Suppressor macrophage treated with lipopolysaccharide for 1 hour (primary cell): ENCODE data around the gene TRDMT1.
A peak's percentile ranks its signal among the peaks of the same experiment; 100 is the strongest.

Experiments used
- DNase-seq, 3 donors: peaks; one replicate each; pipeline ENCODE4 v3.0.0-alpha.2; 2020 to 2022

Gene TRDMT1

GRCh38 chr10:17231788-17232187 lies 30.3 kb upstream of the TRDMT1 start:
- peak in 2 of 3 donors; percentile 14 to 60 for DNase-seq

GRCh38 chr10:17229967-17230682 lies 28.7 kb upstream of the TRDMT1 start:
- peak; percentile 67 to 79 (median 73) for DNase-seq

GRCh38 chr10:17229717-17229966 lies 28.2 kb upstream of the TRDMT1 start:
- DNase-seq: peak in 1 of 3 donors; percentile 67

DNA sequence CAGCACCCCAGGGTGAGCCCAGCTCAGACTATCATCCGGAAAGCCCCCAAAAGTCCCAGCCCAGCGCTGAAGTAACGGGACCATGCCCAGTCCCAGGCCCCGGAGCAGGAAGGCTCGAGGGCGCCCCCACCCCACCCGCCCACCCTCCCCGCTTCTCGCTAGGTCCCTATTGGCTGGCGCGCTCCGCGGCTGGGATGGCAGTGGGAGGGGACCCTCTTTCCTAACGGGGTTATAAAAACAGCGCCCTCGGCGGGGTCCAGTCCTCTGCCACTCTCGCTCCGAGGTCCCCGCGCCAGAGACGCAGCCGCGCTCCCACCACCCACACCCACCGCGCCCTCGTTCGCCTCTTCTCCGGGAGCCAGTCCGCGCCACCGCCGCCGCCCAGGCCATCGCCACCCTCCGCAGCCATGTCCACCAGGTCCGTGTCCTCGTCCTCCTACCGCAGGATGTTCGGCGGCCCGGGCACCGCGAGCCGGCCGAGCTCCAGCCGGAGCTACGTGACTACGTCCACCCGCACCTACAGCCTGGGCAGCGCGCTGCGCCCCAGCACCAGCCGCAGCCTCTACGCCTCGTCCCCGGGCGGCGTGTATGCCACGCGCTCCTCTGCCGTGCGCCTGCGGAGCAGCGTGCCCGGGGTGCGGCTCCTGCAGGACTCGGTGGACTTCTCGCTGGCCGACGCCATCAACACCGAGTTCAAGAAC lies 27.7 kb upstream of the TRDMT1 start:
- DNase-seq: peak; percentile 97

DNA sequence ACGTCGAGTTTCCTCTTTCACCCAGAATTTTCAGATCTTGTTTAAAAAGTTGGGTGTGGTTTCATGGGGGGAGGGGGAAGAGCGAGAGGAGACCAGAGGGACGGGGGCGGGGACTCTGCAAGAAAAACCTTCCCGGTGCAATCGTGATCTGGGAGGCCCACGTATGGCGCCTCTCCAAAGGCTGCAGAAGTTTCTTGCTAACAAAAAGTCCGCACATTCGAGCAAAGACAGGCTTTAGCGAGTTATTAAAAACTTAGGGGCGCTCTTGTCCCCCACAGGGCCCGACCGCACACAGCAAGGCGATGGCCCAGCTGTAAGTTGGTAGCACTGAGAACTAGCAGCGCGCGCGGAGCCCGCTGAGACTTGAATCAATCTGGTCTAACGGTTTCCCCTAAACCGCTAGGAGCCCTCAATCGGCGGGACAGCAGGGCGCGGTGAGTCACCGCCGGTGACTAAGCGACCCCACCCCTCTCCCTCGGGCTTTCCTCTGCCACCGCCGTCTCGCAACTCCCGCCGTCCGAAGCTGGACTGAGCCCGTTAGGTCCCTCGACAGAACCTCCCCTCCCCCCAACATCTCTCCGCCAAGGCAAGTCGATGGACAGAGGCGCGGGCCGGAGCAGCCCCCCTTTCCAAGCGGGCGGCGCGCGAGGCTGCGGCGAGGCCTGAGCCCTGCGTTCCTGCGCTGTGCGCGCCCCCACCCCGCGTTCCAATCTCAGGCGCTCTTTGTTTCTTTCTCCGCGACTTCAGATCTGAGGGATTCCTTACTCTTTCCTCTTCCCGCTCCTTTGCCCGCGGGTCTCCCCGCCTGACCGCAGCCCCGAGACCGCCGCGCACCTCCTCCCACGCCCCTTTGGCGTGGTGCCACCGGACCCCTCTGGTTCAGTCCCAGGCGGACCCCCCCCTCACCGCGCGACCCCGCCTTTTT lies 26.9 kb upstream of the TRDMT1 start, which contains the start of gene VIM:
Gene VIM, plus strand, starts transcription at position 151 of the 925 bp plus-strand sequence. CDS start 1,182 bp downstream, outside the sequence.
- DNase-seq: peak; percentile 98

- DNase-seq: peak; percentile 70 to 86 (median 82)
These were observed 26.1 kb upstream of the TRDMT1 start for GRCh38 chr10:17227367-17228090.

GRCh38 chr10:17226891-17227303 lies 25.4 kb upstream of the TRDMT1 start:
- peak in 2 of 3 donors; percentile 21 to 38 for DNase-seq

- DNase-seq: peak in 1 of 3 donors; percentile 32
These were observed 24.3 kb upstream of the TRDMT1 start for GRCh38 chr10:17225808-17226207.

GRCh38 chr10:17222329-17222728 lies 20.9 kb upstream of the TRDMT1 start:
- peak; percentile 94 to 99 (median 98) for DNase-seq

GRCh38 chr10:17220652-17221100 lies 19.2 kb upstream of the TRDMT1 start:
- peak; percentile 69 to 88 (median 79) for DNase-seq

DNA sequence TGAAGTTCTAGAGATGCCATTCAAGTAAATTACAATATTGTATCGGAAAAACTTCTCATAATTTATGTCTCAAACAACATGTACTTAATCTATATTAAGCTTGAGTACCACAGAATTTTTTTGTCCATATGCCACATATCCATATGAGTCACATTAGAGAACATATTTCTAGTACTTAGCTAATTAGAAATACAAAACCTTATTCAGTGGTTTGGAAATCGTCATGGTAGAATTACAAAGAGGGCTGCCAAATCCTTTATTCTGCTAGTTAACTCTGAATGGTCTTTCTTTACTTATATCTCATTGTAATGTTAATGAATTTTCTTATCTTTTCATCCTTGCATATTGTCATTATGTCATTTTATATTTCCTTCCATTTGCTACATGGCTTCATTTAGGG lies 17.6 kb upstream of the TRDMT1 start:
- peak in 1 of 3 donors; percentile 42 for DNase-seq

DNA sequence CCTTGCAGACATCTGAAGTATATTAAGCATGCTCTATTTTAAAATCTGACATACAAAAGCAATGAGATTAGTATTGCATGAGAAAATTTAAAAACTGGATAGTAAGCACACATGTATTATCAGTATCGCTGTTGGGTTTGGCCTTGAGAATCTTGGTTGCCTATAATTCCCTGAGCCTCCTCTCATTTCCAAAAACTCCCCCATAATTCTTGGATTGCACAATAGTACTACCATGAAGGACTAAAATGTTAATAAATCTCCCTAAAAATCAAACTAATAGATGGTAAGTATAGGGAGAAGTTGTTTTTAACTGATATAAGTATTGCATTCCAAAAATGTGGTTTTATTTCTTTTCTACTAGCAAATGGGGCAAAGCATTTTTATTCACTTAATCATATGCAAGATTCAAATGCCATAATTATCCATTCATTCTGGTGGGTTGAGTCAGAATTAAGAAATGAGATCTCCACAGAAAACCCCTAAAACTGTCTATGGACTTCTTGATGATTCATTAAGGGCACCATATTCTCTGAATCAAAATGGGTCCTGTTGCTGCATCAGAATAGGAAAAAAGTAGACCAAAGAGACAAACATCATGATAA lies 16.3 kb upstream of the TRDMT1 start:
- DNase-seq: peak; percentile 66 to 95 (median 90)

DNA sequence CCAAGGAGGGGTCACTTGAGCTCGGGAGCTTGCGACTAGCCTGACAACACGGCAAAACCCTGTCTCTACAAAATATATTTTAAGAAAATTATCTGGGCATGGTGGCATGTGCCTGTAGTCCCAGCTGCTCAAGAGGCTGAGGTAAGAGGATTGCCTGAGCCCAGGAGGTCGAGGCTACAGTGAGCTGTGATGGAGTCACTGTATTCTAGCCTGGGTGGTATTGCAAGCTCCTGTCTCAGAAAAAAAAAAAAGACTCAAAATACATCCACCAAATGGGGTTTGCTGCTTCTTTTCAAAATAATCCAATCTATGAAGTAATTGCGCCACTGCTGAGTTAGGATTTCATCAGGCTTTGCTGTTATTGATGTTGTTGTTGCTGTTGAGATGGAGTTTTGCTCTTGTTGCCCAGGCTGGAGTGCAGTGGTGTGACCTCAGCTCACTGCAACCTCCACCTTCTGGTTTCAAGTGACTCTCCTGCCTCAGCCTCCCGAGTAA lies 15.5 kb upstream of the TRDMT1 start:
- DNase-seq: peak in 2 of 3 donors; percentile 48 to 59

GRCh38 chr10:17216217-17216900 lies 14.9 kb upstream of the TRDMT1 start:
- peak; percentile 86 to 99 (median 97) for DNase-seq

DNA sequence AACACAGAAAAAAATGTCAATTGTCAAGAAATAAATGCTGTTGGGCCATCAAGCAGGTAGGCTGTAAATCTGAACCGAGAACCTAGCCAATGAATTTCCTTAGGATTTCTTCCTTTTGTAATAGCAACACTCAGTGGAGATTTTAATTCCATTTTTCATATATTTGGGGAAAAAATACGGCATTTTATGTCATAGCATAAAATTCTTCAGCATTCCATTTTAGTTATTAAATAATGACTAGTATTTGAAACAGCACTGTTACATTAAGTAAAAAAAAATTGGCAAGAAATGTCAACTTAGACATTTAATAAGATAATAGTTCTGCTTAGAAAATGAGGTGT lies 14.3 kb upstream of the TRDMT1 start:
- no peak for DNase-seq

GRCh38 chr10:17214971-17215781 lies 13.7 kb upstream of the TRDMT1 start:
- peak; percentile 58 to 78 (median 70) for DNase-seq

DNA sequence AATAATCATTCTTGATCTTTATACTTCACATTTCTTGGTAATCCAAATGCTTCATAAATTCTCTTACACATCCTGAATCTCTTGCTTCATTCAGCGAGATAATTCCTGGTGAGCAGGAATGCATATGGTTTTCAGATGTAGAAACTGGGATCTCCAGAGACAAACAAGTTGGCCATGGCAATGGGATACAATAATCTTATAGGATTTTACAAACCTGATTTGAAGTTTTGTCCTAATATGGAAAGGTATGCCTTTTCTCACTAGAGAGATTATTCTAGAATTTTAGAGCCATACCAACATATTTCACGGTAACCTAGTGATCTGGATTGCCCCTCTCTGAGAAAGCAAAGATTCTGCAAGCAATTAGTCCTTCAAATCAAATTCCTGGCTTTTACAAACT lies 13.1 kb upstream of the TRDMT1 start:
- no peak for DNase-seq

DNA sequence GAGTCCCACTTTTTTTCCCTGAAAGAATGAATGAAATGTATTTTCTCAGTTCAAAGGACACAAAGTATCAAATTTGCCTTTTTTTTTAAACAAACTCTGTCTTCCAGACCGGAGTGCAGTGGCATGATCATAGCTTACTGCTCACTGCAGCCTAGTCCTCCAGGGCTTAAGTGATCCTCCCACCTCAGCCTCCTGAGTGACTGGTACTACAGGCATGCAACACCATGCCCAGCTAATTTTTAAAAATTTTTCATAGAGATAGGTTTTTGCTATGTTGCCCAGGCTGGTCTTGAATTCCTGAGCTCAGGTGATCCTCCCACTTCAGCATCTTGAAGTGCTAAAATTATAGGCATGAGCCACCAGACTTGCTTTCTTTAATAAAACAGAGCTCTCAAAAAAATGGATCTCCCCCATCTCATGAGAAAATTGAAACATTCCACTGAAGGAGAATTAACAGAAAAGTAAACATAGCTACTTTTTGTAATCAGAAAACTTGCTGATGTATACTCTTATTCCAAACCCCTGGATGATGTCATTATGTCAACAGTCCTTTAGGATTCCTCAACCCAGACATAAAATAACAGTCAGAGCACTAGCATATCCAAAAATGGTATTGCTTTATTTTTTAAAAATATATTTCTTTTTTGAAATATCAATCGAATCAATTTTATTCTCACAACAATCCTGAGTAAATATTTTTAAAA lies 12.3 kb upstream of the TRDMT1 start:
- DNase-seq: peak in 2 of 3 donors; percentile 44 to 52

DNA sequence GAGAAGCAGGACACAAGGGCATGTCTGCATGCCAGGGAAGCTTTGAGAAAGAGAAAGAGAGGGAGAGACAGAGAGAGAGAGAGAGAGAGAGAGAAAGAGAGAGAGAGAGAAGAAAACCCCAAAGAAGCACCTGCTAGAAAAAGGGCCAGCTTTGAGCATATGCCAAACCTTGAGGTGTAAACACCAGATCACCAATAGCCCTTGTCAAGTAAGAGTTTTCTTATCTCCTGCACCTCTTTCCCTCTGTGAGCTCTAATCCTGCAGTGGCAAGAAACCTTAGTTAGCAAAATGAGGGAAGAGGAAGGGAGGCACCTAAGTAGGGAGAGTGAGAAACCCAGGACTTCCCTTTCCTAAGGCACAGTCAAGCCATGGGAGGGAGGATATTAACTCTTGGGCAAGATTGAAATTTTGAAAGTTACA lies 11.3 kb upstream of the TRDMT1 start:
- DNase-seq: peak; percentile 82 to 95 (median 93)

- DNase-seq: no peak
These were observed 8.9 kb upstream of the TRDMT1 start for GRCh38 chr10:17210361-17210760.
